Heart left ventricle (tissue), 13 donors: ENCODE data around the gene C3orf52.

Source experiments
- POLR2A ChIP-seq, 2 donors: fragments of 450-650 bp; IDR thresholded peaks; one replicate each; pipeline ENCODE4 v1.6.1; 2017; ENCODE audit warnings: antibody characterized with exemption in 2 of 2, mild to moderate bottlenecking in 2 of 2, moderate library complexity in 2 of 2
- TF ChIP-seq, protein P1 (sequence below), 12 donors: fragments of 200-600 bp; sonication (generic) in 4 of 12; IDR thresholded peaks; one replicate each; pipeline versions ENCODE4 v1.5.0 to v1.8.0; 2018 to 2022; ENCODE audit warnings: antibody characterized with exemption in 12 of 12, mild to moderate bottlenecking in 5 of 12
- donor health status: ischemic (EF 13 %, LVEDD 7.1; RV severe dilation, severe dysfunction).
- donor health status: DM: no; HTN: yes; CAD: no.
- donor health status: DM: no; HTN: no; CAD: no.
- donor health status: ischemic (EF 25% LVEDD 6.9; RV normal size, moderate dysfunction).
- donor health status: ischemic (EF 25% LVEDD 5.7; RV mildly dilated, moderate dysfunction).
- donor health status: ischemic (EF 35%, LVEDD 5.7; RV mildly dilated, moderate dysfunction).
- donor health status: nonischemic (EF 11% LVEDD 7.7; RV severe dilation, severe dysfunction).
- donor health status: DM: yes; HTN: yes; CAD: no.
- donor health status: PGD.
- donor health status: ischemic (EF 29% LVEDD 5.4; RV normal size, mild dysfunction).
- donor health status: nonischemic (EF 23%, LVEDD 6.1; RV moderate dilation, normal function).

DNA sequence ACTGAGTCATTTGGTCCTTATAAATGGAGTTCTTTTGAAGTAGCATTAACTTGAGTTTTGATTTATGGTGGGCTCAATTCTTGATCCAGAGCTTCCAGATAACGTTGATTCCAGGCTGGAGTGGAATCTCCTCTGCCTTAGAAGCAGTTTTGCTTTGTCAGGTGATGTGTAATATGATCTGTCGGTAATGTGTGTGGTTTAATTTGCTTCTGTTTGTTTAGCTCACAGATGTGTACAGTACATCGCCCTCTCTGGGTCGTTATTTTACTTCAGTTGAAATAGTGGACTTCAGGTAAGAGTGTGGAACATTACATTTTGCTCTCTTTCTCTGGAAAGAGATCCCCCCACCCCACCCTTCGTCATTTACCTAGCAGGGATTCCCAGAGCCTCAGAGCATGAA, 23.1 kb downstream of the C3orf52 start:
- TF ChIP-seq, protein P1, sequence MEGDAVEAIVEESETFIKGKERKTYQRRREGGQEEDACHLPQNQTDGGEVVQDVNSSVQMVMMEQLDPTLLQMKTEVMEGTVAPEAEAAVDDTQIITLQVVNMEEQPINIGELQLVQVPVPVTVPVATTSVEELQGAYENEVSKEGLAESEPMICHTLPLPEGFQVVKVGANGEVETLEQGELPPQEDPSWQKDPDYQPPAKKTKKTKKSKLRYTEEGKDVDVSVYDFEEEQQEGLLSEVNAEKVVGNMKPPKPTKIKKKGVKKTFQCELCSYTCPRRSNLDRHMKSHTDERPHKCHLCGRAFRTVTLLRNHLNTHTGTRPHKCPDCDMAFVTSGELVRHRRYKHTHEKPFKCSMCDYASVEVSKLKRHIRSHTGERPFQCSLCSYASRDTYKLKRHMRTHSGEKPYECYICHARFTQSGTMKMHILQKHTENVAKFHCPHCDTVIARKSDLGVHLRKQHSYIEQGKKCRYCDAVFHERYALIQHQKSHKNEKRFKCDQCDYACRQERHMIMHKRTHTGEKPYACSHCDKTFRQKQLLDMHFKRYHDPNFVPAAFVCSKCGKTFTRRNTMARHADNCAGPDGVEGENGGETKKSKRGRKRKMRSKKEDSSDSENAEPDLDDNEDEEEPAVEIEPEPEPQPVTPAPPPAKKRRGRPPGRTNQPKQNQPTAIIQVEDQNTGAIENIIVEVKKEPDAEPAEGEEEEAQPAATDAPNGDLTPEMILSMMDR (IDR thresholded peaks at IDR 0.05), result no peak
- TF ChIP-seq POLR2A (IDR thresholded peaks at IDR 0.05), result no peak
